ENCODE data around the gene COL16A1. TPM values are rescaled to one million over a fixed set of nuclear protein-coding genes. Genes with fewer than 3 reads are reported as not detected.

The COL16A1 gene
- total RNA-seq, 1 experiment from 2014 or later, result 6.2 TPM

DNA sequence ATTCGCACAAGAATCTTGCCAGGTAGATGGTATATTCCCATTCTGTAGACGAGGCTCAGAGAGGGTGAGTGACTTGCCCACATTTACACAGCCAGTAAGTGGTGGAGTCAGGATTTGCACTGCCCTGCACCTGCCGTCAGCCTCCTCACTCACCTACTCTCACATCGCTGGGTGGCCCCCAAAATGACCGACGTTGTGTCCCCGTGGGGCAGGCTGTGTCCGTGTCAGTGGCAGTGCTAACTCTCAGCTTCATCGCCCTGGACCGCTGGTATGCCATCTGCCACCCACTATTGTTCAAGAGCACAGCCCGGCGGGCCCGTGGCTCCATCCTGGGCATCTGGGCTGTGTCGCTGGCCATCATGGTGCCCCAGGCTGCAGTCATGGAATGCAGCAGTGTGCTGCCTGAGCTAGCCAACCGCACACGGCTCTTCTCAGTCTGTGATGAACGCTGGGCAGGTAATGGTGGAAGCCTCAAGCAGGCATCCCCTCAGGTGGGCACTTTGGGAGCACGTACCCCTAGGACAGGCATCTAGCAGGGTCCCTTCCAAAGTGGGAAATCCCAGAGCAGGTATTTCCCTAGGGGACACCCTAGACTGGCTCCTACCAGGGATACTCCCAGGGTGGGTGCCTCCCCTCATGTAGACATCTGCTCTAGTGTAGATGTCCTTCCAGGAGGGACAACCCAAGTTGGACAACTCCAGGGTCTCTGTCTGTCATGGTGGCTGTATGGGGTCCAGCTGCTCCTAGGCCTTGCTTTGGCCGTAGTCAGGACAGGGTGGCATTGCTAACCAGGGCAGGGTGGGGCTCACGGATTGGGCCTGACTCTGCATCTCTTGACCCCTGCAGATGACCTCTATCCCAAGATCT is 83.0 kb downstream of the COL16A1 start:
- Histone ChIP-seq H3K4me1 (ENCODE audit: insufficient read depth, low read length) (no peaks in the 10 kb centered on the region), H4K91ac (ENCODE audit: insufficient read length, low read depth, low read length) (no peak overlapping the region), H4K20me1 (ENCODE audit: control insufficient read depth, insufficient read depth, insufficient read length) (peaks cover 2% of the 10 kb centered on the region), H3K4ac (ENCODE audit: low read depth, low read length) (no peak overlapping the region), H3K9ac (ENCODE audit: extremely low read depth, insufficient read length, low read length) (no peak overlapping the region), H2BK120ac (ENCODE audit: low read depth, low read length, poor library complexity, severe bottlenecking) (no peak overlapping the region), H3T11ph (ENCODE audit: low read length) (no peak overlapping the region), H3K27me3 (ENCODE audit: insufficient read depth, low read length) (peaks cover 11% of the 10 kb centered on the region; the same call in 1 of the 2 replicates), H3K56ac (ENCODE audit: insufficient read length, low read depth, low read length) (no peak overlapping the region), H4K8ac (replicated peaks; ENCODE audit: insufficient read length, low read depth, low read length) (no peak overlapping the region), H2BK15ac (ENCODE audit: low read depth, low read length) (no peak overlapping the region), H3K9me3 (ENCODE audit: control insufficient read depth, low read depth, low read length) (no peaks in the 10 kb centered on the region), H2AFZ (ENCODE audit: low read length) (no peak overlapping the region), H3K79me1 (ENCODE audit: insufficient read depth, low read depth, low read length, poor library complexity, severe bottlenecking) (no peaks in the 10 kb centered on the region), H3K27ac (ENCODE audit: insufficient read length, low read depth, low read length) (no peak overlapping the region), H2BK20ac (ENCODE audit: low read depth, low read length, poor library complexity, severe bottlenecking) (no peak overlapping the region), H3K18ac (ENCODE audit: insufficient read length, low read depth, low read length) (no peak overlapping the region), H3K23ac (ENCODE audit: insufficient read length, low read depth, low read length) (no peak overlapping the region), H4K5ac (ENCODE audit: insufficient read length, low read depth, low read length) (no peak overlapping the region), H3K23me2 (ENCODE audit: insufficient read length, low read depth, low read length, poor library complexity, severe bottlenecking) (peaks cover 5% of the 10 kb centered on the region), H3K4me2 (ENCODE audit: insufficient read depth, insufficient read length, low read length) (no peak overlapping the region), H3K14ac (ENCODE audit: insufficient read depth, low read length) (no peak overlapping the region), H2BK12ac (ENCODE audit: insufficient read length, low read depth, low read length) (no peak overlapping the region), H2BK5ac (ENCODE audit: insufficient read length, low read length) (no peak overlapping the region), H2AK5ac (ENCODE audit: insufficient read length, low read length) (no peak overlapping the region), H3K79me2 (ENCODE audit: insufficient read depth, low read length) (no peaks in the 10 kb centered on the region)
- WGBS (ENCODE audit: extremely low coverage, insufficient read length, low lambda C conversion rate), result no CpG with 5 or more reads among the region's 20 CpGs
- peaks cover 32% of the 10 kb centered on the region for H3K27me3 Mint-ChIP-seq (ENCODE audit: low read depth)
- H3K4me3 Mint-ChIP-seq, result no peak overlapping the region
- H3K9me3 Mint-ChIP-seq, result no peaks in the 10 kb centered on the region
- H3K36me3 Mint-ChIP-seq (ENCODE audit: insufficient read depth in 1 of 3, low read depth in 3 of 3), result no peaks in the 10 kb centered on the region
- TF ChIP-seq, protein P1, sequence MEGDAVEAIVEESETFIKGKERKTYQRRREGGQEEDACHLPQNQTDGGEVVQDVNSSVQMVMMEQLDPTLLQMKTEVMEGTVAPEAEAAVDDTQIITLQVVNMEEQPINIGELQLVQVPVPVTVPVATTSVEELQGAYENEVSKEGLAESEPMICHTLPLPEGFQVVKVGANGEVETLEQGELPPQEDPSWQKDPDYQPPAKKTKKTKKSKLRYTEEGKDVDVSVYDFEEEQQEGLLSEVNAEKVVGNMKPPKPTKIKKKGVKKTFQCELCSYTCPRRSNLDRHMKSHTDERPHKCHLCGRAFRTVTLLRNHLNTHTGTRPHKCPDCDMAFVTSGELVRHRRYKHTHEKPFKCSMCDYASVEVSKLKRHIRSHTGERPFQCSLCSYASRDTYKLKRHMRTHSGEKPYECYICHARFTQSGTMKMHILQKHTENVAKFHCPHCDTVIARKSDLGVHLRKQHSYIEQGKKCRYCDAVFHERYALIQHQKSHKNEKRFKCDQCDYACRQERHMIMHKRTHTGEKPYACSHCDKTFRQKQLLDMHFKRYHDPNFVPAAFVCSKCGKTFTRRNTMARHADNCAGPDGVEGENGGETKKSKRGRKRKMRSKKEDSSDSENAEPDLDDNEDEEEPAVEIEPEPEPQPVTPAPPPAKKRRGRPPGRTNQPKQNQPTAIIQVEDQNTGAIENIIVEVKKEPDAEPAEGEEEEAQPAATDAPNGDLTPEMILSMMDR (conservative IDR thresholded peaks at IDR 0.05), result no peak
- H3K4me1 Mint-ChIP-seq, result peaks cover 5 to 12% of the 10 kb centered on the region in 2 experiments; a peak in 3 of 4 replicates
- no peak overlapping the region for H3K27ac Mint-ChIP-seq
- DNase-seq, result no peak

Data from H9 (cell line).